Stimulated activated CD4-positive, alpha-beta T cell treated with anti-CD3 and anti-CD28 coated beads, Interleukin-2, amount 100 ng/mL, for 4 hours (primary cell): ENCODE data around the gene TPO.
"Not testable (repeated sequence)": the region's sequence is repeated elsewhere in the genome, so short reads cannot be mapped to it uniquely, and the experiment has no call there.

ENCODE experiments used
- DNase-seq: peaks from one replicate; pipeline ENCODE4 v3.0.0-alpha.2; 2020; ENCODE audit warnings: low read depth

The TPO gene

GRCh38 chr2:1484131-1484884 lies 71.0 kb downstream of the TPO start:
- DNase-seq: no peak

- no peak for DNase-seq
Observed at GRCh38 chr2:1486670-1487069, 73.4 kb downstream of the TPO start.

GRCh38 chr2:1487758-1488157 lies 74.5 kb downstream of the TPO start:
- no peak for DNase-seq

GRCh38 chr2:1488181-1488671 lies 75.0 kb downstream of the TPO start:
- no peak for DNase-seq

GRCh38 chr2:1488851-1489250 lies 75.6 kb downstream of the TPO start:
- DNase-seq: no peak

GRCh38 chr2:1489486-1489885 lies 76.2 kb downstream of the TPO start:
- no peak for DNase-seq

- not testable (repeated sequence) for DNase-seq
Observed at GRCh38 chr2:1490381-1490780, 77.1 kb downstream of the TPO start.

- no peak for DNase-seq
Observed at GRCh38 chr2:1491751-1492150, 78.5 kb downstream of the TPO start.

GRCh38 chr2:1492231-1492630 lies 79.0 kb downstream of the TPO start:
- DNase-seq: not testable (repeated sequence)

- DNase-seq: no peak
Observed at GRCh38 chr2:1492711-1493430, 79.6 kb downstream of the TPO start.

GRCh38 chr2:1493431-1494126 lies 80.3 kb downstream of the TPO start:
- no peak for DNase-seq

- no peak for DNase-seq
Observed at GRCh38 chr2:1494257-1494656, 81.0 kb downstream of the TPO start.

- no peak for DNase-seq
Observed at GRCh38 chr2:1494906-1495305, 81.6 kb downstream of the TPO start.

GRCh38 chr2:1495676-1496358 lies 82.6 kb downstream of the TPO start:
- DNase-seq: no peak

- DNase-seq: no peak
Observed at GRCh38 chr2:1496359-1496821, 83.1 kb downstream of the TPO start.

GRCh38 chr2:1497122-1497611 lies 83.9 kb downstream of the TPO start:
- DNase-seq: no peak

GRCh38 chr2:1498176-1498575 lies 84.9 kb downstream of the TPO start:
- DNase-seq: no peak

GRCh38 chr2:1499033-1499795 lies 86.0 kb downstream of the TPO start:
- DNase-seq: no peak

GRCh38 chr2:1501038-1501851 lies 88.0 kb downstream of the TPO start:
- DNase-seq: no peak

- DNase-seq: no peak
Observed at GRCh38 chr2:1501991-1502390, 88.7 kb downstream of the TPO start.
